HG03108 (cell line): ENCODE results near the gene RPL3.

ENCODE experiments used
- ATAC-seq: cut with Tn5 transposase; IDR thresholded peaks from one replicate; pipeline ENCODE4 v1.9.1; 2021; ENCODE audit warnings: moderate library complexity; ENCODE audit not compliant: unreplicated experiment

RPL3 gene

GRCh38 chr22:39284142-39284980, 35.1 kb downstream of the RPL3 start:
- no peak for ATAC-seq

GRCh38 chr22:39283322-39284141, 35.9 kb downstream of the RPL3 start:
- ATAC-seq = no peak

- no peak for ATAC-seq
Measured at GRCh38 chr22:39282645-39283321, 36.6 kb downstream of the RPL3 start.

DNA sequence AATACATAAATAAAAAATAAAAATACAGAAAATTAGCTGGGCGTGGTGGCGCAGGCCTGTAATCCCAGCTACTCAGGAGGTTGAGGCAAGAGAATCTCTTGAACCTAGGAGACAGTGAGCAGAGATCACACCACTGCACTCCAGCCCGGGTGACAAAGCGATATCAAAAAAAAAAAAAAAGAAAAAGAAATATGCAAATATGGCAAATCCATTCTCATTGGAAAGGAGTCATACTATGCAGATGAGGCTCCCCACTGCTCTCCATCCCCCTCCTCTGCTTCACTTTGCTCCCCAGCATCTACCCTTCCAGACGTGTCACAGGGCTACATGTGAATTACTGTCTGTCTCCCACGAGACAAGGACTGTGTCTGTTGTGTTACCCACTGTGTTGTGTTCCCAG, 38.3 kb downstream of the RPL3 start:
- ATAC-seq = no peak

GRCh38 chr22:39280250-39280649, 39.2 kb downstream of the RPL3 start:
- no peak for ATAC-seq

DNA sequence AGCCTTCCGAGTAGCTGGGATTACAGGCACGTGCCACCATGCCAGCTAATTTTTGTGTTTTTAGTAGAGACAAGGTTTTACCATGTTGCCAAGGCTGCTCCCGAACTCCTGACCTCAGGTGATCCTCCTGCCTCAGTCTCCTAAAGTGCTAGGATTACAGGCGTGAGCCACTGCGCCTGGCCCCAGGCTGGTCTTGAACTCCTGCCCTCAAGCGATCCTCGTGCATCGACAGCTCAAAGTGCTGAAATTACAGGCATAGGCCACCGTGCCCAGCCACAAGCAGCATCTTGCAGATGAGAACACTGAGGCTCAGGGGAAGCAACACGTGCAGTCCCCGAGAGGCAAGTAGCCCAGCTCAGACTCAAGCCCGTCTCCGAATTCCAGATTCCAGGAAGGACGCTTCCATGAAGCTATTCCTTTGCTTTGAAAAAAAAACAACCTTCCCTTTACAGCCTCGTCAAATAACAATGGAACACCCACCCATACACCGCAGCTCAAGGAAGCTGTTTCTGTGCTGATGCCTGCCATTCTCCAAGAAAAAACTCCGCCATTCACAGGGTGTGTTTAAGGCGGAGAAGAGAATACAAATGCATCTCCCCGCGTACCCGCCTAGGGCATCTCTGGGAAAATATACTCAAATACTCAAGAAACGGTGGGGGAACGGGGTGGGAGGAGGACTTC, 40.1 kb downstream of the RPL3 start:
- no peak for ATAC-seq

- no peak for ATAC-seq
Measured at GRCh38 chr22:39278040-39278439, 41.4 kb downstream of the RPL3 start.

DNA sequence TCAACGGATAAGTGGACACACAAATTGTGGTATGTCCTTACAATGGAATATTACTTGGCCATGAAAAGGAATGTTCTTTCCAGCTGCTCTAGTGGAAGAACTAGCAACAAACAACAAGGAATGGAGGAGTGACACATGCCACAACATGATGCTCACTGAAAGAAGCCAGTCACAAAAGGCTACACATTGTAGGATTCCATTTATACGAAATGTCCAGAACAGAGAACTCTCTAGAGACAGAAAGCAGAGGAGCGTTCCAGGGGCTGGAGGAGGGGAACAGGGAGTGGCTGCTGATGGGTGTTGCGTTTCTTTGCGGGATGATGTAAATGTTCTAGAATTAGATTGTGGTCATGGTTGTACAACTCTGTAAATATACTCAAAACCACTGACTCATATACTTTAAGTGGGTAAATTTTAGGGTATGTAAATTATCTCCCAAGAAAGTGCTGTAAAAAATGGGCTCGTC, 42.2 kb downstream of the RPL3 start:
- no peak for ATAC-seq

GRCh38 chr22:39276440-39277141, 42.8 kb downstream of the RPL3 start:
- no peak for ATAC-seq

- no peak for ATAC-seq
Measured at GRCh38 chr22:39275814-39276439, 43.5 kb downstream of the RPL3 start.

- ATAC-seq = no peak
Measured at GRCh38 chr22:39273950-39274887, 45.2 kb downstream of the RPL3 start.

DNA sequence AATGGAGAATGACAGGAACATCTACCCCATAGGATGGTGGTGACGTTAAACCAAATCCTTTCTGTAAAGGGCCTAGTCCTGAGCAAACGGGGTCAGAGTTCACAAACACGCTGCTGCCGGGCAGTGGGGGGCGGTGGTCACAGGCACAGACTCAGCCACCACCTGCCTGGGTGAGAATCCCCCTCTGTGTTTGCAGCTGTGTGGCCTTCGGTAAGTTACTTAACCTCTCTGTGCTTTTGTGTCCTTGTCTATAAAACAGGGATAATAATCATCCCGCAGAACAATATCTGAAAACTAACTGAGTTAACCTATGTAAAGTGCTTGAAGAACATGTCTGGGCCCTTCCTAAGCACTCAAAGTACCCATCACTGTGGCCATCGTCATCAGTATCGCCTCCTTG, 48.6 kb downstream of the RPL3 start:
- ATAC-seq = no peak

DNA sequence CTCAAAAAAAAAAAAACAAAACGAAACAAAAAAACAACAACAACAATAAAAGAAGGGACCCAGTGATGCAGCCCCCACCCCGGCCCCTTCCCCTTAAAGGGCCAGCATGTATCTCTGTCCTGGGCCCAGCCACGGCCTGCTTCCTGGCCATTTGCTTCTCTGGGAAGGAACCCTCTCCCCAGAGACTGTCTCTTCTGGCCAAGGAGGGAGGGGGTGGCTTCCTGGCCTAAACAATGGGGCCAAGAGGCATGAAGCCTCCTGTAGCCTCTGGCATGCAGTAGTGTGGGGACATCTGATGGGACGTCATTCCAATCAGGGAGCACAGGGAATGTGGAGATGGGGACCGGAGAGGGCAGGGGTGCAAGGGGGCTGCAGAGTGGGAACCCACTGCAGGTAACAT, 49.1 kb downstream of the RPL3 start:
- no peak for ATAC-seq

GRCh38 chr22:39269095-39269790, 50.2 kb downstream of the RPL3 start:
- ATAC-seq = no peak

- no peak for ATAC-seq
Measured at GRCh38 chr22:39268645-39269044, 50.8 kb downstream of the RPL3 start.

DNA sequence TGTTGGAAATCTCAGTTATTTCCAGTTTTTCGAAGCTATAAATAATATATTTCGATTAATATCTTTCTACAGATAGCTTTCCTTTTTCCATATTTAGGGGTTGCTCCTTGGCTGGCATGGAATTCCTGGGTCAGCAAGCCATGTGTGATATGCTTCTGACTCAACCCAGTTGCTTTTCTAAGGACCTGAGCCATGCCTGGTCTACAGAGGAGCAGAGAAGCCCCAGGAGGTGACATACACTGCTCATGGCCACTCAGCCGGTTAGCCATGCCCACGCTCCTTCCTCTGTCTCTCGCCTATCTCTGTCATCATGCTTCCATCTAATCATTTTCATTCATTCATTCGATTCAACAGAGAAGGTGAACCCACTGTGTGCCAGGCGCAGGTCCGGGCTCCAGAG, 51.4 kb downstream of the RPL3 start:
- no peak for ATAC-seq

DNA sequence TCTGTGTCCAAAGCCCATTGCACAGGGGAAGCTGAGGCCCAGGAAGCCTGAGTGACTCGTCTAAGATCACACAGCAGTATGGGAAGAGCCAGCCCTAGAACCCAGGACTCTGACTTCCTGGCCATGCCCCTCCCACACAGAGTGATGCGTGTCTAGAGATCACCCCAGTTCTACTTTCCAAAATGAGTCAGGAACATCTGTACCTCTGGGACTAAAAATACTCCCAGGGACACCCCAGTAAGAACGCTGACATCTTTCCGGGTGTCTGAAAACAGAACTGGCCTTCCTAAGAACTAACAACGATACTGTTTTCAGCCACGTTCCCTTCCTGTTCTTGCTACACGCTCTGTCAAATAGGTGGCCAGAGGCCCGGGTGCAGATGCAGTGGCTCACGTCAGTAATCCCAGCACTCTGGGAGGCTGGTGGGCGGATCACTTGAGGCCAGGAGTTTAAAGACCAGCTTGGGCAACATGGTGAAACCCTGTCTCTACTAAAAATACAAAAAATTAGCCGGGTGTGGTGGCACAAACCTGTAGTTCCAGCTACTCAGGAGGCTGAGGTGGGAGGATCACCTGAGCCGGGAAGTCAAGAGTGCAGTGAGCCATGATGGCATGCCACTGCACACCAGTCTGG, 52.9 kb downstream of the RPL3 start:
- peak; percentile 72 for ATAC-seq
